SU-DHL-6 (cell line): Measurements from ENCODE around the gene CDIPT.

Source experiments
- H2AFZ ChIP-seq: fragments of 200-600 bp; sonication (generic); 2 replicates; pipeline ENCODE4 v1.6.1; 2014; ENCODE audit warnings: low read depth, mild to moderate bottlenecking, moderate library complexity, mixed read lengths, antibody characterized with exemption, low read length; ENCODE audit not compliant: severe bottlenecking
- H3F3A ChIP-seq: fragments of 200-600 bp; shearing (Covaris generic); 2 replicates; pipeline ENCODE4 v1.6.0; 2016; ENCODE audit warnings: antibody characterized with exemption, mild to moderate bottlenecking; ENCODE audit not compliant: insufficient read depth
- H3K27ac ChIP-seq: fragments of 200-600 bp; sonication (generic); 2 replicates; pipeline ENCODE4 v1.5.1; 2016; ENCODE audit warnings: low read depth, mild to moderate bottlenecking, low read length, moderate library complexity, mixed read lengths
- H3K27me3 ChIP-seq: fragments of 200-600 bp; sonication (generic), shearing (Covaris generic); 2 replicates; pipeline ENCODE4 v1.6.0; 2014; ENCODE audit warnings: mild to moderate bottlenecking, low read length
- H3K36me3 ChIP-seq: fragments of 200-600 bp; sonication (generic); 2 replicates; pipeline ENCODE4 v1.6.1; 2014; ENCODE audit warnings: mild to moderate bottlenecking, low read length, mixed read lengths
- H3K4me2 ChIP-seq: fragments of 300-600, 200-600 bp; shearing (Covaris generic), sonication (generic); 2 replicates; pipeline ENCODE4 v1.6.0; 2014; ENCODE audit warnings: low read length, low read depth, mild to moderate bottlenecking; ENCODE audit not compliant: poor library complexity, severe bottlenecking
- H3K4me3 ChIP-seq: fragments of 200-600 bp; sonication (generic); 2 replicates; pipeline ENCODE4 v1.5.1; 2014; ENCODE audit warnings: antibody characterized with exemption, low read length, mild to moderate bottlenecking, mixed read lengths; ENCODE audit not compliant: insufficient read depth, poor library complexity, severe bottlenecking
- H3K79me2 ChIP-seq: fragments of 200-600 bp; sonication (generic); 2 replicates; pipeline ENCODE4 v1.6.1; 2014; ENCODE audit warnings: mild to moderate bottlenecking, low read length, moderate library complexity; ENCODE audit not compliant: insufficient read depth
- H3K9ac ChIP-seq: fragments of 200-600 bp; sonication (generic); 2 replicates; pipeline ENCODE4 v1.7.0; 2014; ENCODE audit warnings: mild to moderate bottlenecking, low read length
- H3K9me2 ChIP-seq: fragments of 200-600 bp; sonication (generic); replicated peaks from 2 replicates; pipeline ENCODE4 v1.6.1; 2014; ENCODE audit warnings: low read length; ENCODE audit not compliant: insufficient read depth
- H3K9me3 ChIP-seq: fragments of 200-600 bp; sonication (generic); 2 replicates; pipeline ENCODE4 v1.6.1; 2014; ENCODE audit warnings: low read length, mixed read lengths; ENCODE audit not compliant: insufficient read depth
- H4K20me1 ChIP-seq: fragments of 200-600 bp; sonication (generic); 2 replicates; pipeline ENCODE4 v1.6.1; 2014; ENCODE audit warnings: low read depth, mild to moderate bottlenecking, antibody characterized with exemption, low read length, moderate library complexity, mixed read lengths
- EZH2phosphoT487 ChIP-seq: fragments of 200-600 bp; sonication (generic), shearing (Covaris generic); conservative IDR thresholded peaks from 2 replicates; pipeline ENCODE4 v1.6.1; 2018; ENCODE audit warnings: mild to moderate bottlenecking, antibody characterized with exemption, low read length, moderate library complexity, mixed read lengths
- TF ChIP-seq, protein P1 (sequence below): fragments of 200-600 bp; sonication (generic); IDR thresholded peaks from one replicate; pipeline ENCODE4 v1.5.1; 2017; ENCODE audit warnings: antibody characterized with exemption, mild to moderate bottlenecking, low read length, moderate library complexity; ENCODE audit not compliant: insufficient read depth, poor library complexity, severe bottlenecking

CDIPT gene

DNA sequence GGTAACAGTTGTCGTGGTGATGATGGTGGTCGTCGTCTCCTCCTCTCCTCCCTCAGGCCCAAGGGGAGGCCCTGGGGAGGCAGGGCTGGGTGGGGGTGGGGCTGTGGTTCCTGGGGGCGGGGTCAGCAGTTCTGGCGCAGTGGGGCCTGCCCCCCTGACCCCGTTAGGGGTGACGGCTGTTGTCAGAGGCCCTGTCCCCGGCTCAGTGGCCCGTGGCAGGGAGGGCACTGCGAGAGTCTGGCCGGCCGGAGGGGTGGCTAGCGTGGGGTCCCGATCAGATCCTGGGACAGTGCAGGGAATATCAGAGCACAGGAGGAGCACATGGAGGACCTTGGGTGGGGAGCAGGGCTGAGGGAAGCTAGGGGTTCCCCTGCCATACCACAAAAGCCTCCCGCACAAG, 33.8 kb upstream of the CDIPT start:
- Histone ChIP-seq H2AFZ (no peak overlapping the region), H3K9me3 (no peaks in the 10 kb centered on the region), H3K9me2 (no peaks in the 10 kb centered on the region), H3K4me3 (no peak overlapping the region), H3K27ac (no peak overlapping the region), H3K27me3 (no peaks in the 10 kb centered on the region), H3F3A (no peaks in the 10 kb centered on the region), H3K79me2 (no peaks in the 10 kb centered on the region), H3K9ac (no peak overlapping the region), H3K36me3 (no peaks in the 10 kb centered on the region), H3K4me2 (no peak overlapping the region), H4K20me1 (no peaks in the 10 kb centered on the region)
- TF ChIP-seq, protein P1, sequence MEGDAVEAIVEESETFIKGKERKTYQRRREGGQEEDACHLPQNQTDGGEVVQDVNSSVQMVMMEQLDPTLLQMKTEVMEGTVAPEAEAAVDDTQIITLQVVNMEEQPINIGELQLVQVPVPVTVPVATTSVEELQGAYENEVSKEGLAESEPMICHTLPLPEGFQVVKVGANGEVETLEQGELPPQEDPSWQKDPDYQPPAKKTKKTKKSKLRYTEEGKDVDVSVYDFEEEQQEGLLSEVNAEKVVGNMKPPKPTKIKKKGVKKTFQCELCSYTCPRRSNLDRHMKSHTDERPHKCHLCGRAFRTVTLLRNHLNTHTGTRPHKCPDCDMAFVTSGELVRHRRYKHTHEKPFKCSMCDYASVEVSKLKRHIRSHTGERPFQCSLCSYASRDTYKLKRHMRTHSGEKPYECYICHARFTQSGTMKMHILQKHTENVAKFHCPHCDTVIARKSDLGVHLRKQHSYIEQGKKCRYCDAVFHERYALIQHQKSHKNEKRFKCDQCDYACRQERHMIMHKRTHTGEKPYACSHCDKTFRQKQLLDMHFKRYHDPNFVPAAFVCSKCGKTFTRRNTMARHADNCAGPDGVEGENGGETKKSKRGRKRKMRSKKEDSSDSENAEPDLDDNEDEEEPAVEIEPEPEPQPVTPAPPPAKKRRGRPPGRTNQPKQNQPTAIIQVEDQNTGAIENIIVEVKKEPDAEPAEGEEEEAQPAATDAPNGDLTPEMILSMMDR = no peak
- no peak for TF ChIP-seq EZH2phosphoT487

GRCh38 chr16:29894352-29894751, 31.3 kb upstream of the CDIPT start:
- Histone ChIP-seq H3K79me2 (no peaks in the 10 kb centered on the region), H3K4me3 (no peak overlapping the region), H3K27me3 (no peaks in the 10 kb centered on the region), H4K20me1 (no peaks in the 10 kb centered on the region), H3K27ac (no peak overlapping the region), H3K9me2 (no peaks in the 10 kb centered on the region), H3K9me3 (no peaks in the 10 kb centered on the region), H3K4me2 (no peak overlapping the region), H2AFZ (no peak overlapping the region), H3K9ac (no peak overlapping the region), H3F3A (no peaks in the 10 kb centered on the region), H3K36me3 (no peaks in the 10 kb centered on the region)
- TF ChIP-seq EZH2phosphoT487 = no peak
- TF ChIP-seq, protein P1 = no peak

DNA sequence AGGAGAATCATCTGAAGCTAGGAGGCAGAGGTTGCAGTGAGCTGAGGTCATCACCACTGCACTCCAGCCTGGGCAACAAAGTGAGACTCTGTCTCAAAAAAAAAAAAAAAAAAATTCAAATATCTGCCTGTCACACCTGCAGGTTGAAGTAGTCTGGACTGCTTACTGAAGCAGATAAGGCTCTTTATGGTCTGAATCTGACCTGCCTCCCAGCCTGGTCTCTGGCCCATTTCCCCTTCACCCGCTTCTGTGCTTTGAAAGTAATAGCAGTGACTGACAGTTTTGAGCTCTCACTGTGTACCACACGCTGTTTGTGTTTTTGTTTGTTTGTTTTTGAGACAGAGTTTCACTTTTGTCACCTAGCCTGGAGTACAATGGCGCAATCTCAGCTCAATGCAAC, 30.5 kb upstream of the CDIPT start:
- H3K4me2 ChIP-seq = no peak overlapping the region
- H3K79me2 ChIP-seq = no peaks in the 10 kb centered on the region
- no peaks in the 10 kb centered on the region for H3K9me2 ChIP-seq
- no peak overlapping the region for H3K27ac ChIP-seq
- H3K9me3 ChIP-seq = no peaks in the 10 kb centered on the region
- H3K27me3 ChIP-seq = no peaks in the 10 kb centered on the region
- no peaks in the 10 kb centered on the region for H4K20me1 ChIP-seq
- H3K36me3 ChIP-seq = no peaks in the 10 kb centered on the region
- TF ChIP-seq, protein P1 = no peak
- TF ChIP-seq EZH2phosphoT487 = no peak
- no peaks in the 10 kb centered on the region for H3F3A ChIP-seq
- H3K4me3 ChIP-seq = no peak overlapping the region
- H3K9ac ChIP-seq = no peak overlapping the region
- H2AFZ ChIP-seq = no peak overlapping the region

GRCh38 chr16:29892458-29892813, 29.4 kb upstream of the CDIPT start:
- Histone ChIP-seq H3K9me3 (no peaks in the 10 kb centered on the region), H3K27ac (no peak overlapping the region), H3K9ac (no peak overlapping the region), H3K4me2 (no peak overlapping the region), H3K9me2 (no peaks in the 10 kb centered on the region), H3K4me3 (no peak overlapping the region), H3K36me3 (no peaks in the 10 kb centered on the region), H2AFZ (no peak overlapping the region), H3F3A (no peaks in the 10 kb centered on the region), H3K79me2 (no peaks in the 10 kb centered on the region), H3K27me3 (no peaks in the 10 kb centered on the region), H4K20me1 (no peaks in the 10 kb centered on the region)
- no peak for TF ChIP-seq EZH2phosphoT487
- TF ChIP-seq, protein P1 = no peak
